ENCODE data around the gene ZNF678. TPM values are rescaled to one million over a fixed set of nuclear protein-coding genes. Genes with fewer than 3 reads are reported as not detected.

Gene ZNF678
- total RNA-seq, 4 donors from 2014 or later, result 4.0 to 9.1 (median 5.6) TPM

DNA sequence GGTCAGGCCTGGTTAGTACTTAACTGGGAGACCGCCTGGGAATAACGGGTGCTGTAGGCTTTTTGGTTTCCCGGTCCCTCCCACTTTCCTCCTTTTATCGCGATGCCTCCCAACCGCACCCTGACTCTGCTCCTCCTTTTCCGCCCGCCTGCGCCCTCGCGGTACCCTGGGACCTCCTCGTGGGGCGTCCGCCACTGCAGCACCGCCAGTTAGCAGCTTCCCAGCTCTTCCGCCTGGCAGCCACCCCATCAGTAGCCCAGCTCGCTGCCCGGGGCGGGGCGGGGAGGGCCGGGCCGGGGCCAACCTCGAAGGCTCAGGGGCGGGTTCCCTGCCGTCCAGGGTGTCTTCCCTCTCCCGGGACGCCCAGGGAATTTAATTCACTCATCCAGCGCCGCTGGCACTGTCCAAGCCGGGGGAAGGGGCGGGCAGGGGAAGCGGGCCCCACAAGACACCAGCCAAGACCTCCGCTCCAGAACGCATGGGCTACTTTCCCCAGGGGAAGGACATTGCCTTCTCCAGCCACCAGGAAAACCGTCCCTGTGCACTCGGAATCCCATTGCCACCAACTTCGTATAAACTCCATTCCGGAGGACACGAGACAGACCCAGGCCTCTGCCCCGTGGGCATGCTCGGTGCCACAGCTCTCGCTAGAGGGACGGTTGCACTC, 2.0 kb upstream of the ZNF678 start:
- Histone ChIP-seq H3K4me1 (peaks cover 8 to 21% (median 20%) of the 10 kb centered on the region in 4 donors), H3K36me3 (no peaks in the 10 kb centered on the region), H3K9me3 (no peaks in the 10 kb centered on the region), H3K27me3 (peaks cover 0 to 40% (median 25%) of the 10 kb centered on the region in 4 donors), H3K27ac (replicated peaks in 1 of 4) (no peak overlapping the region), H3K4me3 (peak overlapping the region in 3 of 4 donors; percentile 32 to 36 (median 33))
- intact Hi-C loops (cut with DNase I), result loop anchor here (10.0 kb wide), 1 partner anchor 513 kb away; no protein-coding TSS in a partner anchor
- WGBS, result 61% methylated on average over 30 of the region's 43 CpGs
- no peak for DNase-seq (ENCODE audit: extremely low spot score)
- no peak for TF ChIP-seq EP300 (IDR thresholded peaks at IDR 0.05)
- TF ChIP-seq POLR2AphosphoS5 (IDR thresholded peaks at IDR 0.05), result no peak
- TF ChIP-seq, protein P1, sequence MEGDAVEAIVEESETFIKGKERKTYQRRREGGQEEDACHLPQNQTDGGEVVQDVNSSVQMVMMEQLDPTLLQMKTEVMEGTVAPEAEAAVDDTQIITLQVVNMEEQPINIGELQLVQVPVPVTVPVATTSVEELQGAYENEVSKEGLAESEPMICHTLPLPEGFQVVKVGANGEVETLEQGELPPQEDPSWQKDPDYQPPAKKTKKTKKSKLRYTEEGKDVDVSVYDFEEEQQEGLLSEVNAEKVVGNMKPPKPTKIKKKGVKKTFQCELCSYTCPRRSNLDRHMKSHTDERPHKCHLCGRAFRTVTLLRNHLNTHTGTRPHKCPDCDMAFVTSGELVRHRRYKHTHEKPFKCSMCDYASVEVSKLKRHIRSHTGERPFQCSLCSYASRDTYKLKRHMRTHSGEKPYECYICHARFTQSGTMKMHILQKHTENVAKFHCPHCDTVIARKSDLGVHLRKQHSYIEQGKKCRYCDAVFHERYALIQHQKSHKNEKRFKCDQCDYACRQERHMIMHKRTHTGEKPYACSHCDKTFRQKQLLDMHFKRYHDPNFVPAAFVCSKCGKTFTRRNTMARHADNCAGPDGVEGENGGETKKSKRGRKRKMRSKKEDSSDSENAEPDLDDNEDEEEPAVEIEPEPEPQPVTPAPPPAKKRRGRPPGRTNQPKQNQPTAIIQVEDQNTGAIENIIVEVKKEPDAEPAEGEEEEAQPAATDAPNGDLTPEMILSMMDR (IDR thresholded peaks at IDR 0.05), result no peak
- no peak for TF ChIP-seq POLR2A (IDR thresholded peaks at IDR 0.05; ENCODE audit: low read depth)

DNA sequence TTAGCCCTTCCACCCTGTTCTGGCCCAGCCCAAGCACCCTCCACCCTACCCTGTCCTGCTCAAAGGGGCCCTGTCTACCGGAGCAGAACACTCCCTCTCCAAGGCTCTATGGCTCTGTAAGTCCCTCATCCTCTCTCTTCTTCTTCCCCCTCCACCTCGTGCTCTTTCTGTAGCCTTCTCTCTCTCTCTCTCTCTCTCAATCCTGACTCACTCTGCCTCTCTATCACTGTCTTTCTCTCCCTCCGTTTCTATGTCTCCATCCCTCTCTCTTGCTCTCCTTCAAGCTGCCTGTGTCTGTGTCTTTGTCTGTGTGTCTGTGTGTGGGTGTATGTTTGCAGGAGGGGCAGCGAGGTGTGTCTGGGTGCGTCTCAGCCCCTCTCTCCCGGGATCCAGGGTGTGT, 1.3 kb upstream of the ZNF678 start:
- H3K27me3 ChIP-seq, result peaks cover 0 to 40% (median 25%) of the 10 kb centered on the region in 4 donors
- TF ChIP-seq POLR2A (IDR thresholded peaks at IDR 0.05; ENCODE audit: low read depth) (no peak), POLR2AphosphoS5 (IDR thresholded peaks at IDR 0.05) (no peak), EP300 (IDR thresholded peaks at IDR 0.05) (no peak)
- TF ChIP-seq, protein P1 (IDR thresholded peaks at IDR 0.05), result no peak
- peaks cover 8 to 21% (median 20%) of the 10 kb centered on the region in 4 donors for H3K4me1 ChIP-seq
- no peak overlapping the region for H3K27ac ChIP-seq (replicated peaks in 1 of 4)
- 85% methylated on average over 6 of the region's 6 CpGs for WGBS
- no peak overlapping the region for H3K4me3 ChIP-seq
- H3K9me3 ChIP-seq, result no peaks in the 10 kb centered on the region
- H3K36me3 ChIP-seq, result no peaks in the 10 kb centered on the region
- DNase-seq (ENCODE audit: extremely low spot score), result no peak
- intact Hi-C loops (cut with DNase I), result loop anchor here (10.0 kb wide), 1 partner anchor 513 kb away; no protein-coding TSS in a partner anchor

DNA sequence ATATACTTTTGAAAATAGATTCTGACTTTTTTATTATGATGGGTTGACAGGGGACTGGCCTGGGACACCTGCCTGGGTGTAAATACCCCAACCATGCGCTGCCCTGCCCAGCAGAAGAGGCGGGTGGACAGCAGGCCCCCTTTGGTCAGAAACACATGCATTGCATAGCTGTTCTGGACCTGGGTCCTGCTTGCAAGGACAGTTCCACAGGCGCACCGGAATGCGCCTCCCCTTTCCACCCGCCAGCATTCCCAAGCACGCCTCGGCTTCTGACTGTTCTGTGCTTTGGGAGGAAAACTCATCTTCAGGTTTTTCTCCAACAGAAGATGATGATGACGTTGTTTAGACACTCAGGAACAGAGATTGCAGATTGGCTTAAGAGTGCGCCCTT, 428 bp upstream of the ZNF678 start:
- peaks cover 0 to 40% (median 25%) of the 10 kb centered on the region in 4 donors for H3K27me3 ChIP-seq
- no peaks in the 10 kb centered on the region for H3K36me3 ChIP-seq
- H3K9me3 ChIP-seq, result no peaks in the 10 kb centered on the region
- intact Hi-C loops (cut with DNase I), result loop anchor here (10.0 kb wide), 1 partner anchor 512 kb away; no protein-coding TSS in a partner anchor
- H3K4me1 ChIP-seq, result peaks cover 8 to 21% (median 20%) of the 10 kb centered on the region in 4 donors
- DNase-seq (ENCODE audit: extremely low spot score), result no peak
- 90% methylated on average over 10 of the region's 10 CpGs for WGBS
- peak overlapping the region in 3 of 4 donors; percentile 86 to 91 (median 90) for H3K27ac ChIP-seq (replicated peaks in 1 of 4)
- H3K4me3 ChIP-seq, result peak overlapping the region; percentile 76 to 92 (median 84)
- TF ChIP-seq EP300 (IDR thresholded peaks at IDR 0.05) (no peak), POLR2AphosphoS5 (IDR thresholded peaks at IDR 0.05) (no peak), POLR2A (IDR thresholded peaks at IDR 0.05; ENCODE audit: low read depth) (no peak)

DNA sequence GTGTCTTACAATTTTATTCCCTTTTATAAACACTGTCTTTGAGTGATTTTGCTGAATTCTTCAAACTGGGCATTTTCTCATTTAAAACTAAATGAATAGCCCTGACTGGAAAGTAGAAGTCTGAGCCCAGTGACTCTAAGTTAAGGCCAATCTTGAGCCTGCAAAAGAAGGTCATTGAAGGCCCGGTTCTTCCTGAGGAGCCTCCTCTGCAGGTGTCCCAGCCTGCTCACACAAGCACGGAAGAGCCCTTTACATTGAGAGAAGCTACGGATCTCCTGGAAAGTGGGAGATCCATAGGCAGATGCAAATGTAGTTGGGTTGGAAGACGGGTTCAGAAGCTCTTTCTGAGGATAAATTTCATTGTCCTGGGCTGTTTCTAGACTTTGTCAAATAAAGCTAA, 3.9 kb downstream of the ZNF678 start:
- TF ChIP-seq EP300 (IDR thresholded peaks at IDR 0.05) (no peak), POLR2AphosphoS5 (IDR thresholded peaks at IDR 0.05) (no peak), POLR2A (IDR thresholded peaks at IDR 0.05; ENCODE audit: low read depth) (no peak)
- TF ChIP-seq, protein P1 (IDR thresholded peaks at IDR 0.05), result no peak
- Histone ChIP-seq H3K4me3 (no peak overlapping the region), H3K27ac (replicated peaks in 1 of 4) (no peak overlapping the region), H3K4me1 (peaks cover 8 to 10% (median 10%) of the 10 kb centered on the region in 4 donors), H3K27me3 (no peaks in the 10 kb centered on the region), H3K9me3 (no peaks in the 10 kb centered on the region), H3K36me3 (no peaks in the 10 kb centered on the region)
- WGBS, result 88% methylated on average over 4 of the region's 4 CpGs
- intact Hi-C loops (cut with DNase I), result loop anchor here (10.0 kb wide), 1 partner anchor 508 kb away; no protein-coding TSS in a partner anchor
- no peak for DNase-seq (ENCODE audit: extremely low spot score)

DNA sequence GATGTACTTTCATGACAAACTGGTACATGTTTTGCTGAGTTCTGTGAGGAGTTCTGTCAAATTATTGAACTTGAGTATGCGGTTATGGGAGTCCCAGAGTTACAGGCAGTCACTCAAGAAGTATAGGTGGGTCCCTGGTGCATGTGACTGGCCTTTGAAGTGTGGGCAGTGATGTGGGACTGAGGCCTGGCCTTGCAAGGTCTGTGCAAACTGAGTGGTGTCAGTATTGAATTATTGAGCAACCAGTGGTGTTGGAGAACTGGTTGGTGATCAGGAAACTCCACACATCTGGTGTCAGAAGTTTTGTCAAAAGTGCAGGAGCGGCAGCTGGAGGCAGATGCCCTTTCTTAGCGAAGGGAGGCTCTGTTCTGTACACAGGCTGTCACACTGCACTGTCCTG, 5.2 kb downstream of the ZNF678 start:
- WGBS, result 83% methylated on average over 1 of the region's 3 CpGs
- H3K36me3 ChIP-seq, result no peaks in the 10 kb centered on the region
- H3K9me3 ChIP-seq, result no peaks in the 10 kb centered on the region
- peaks cover 8 to 10% (median 10%) of the 10 kb centered on the region in 4 donors for H3K4me1 ChIP-seq
- DNase-seq (ENCODE audit: extremely low spot score), result no peak
- H3K27ac ChIP-seq (replicated peaks in 1 of 4), result no peak overlapping the region
- no peaks in the 10 kb centered on the region for H3K27me3 ChIP-seq
- intact Hi-C loops (cut with DNase I), result loop anchor here (10.0 kb wide), 1 partner anchor 506 kb away; no protein-coding TSS in a partner anchor
- no peak overlapping the region for H3K4me3 ChIP-seq
- TF ChIP-seq, protein P1 (IDR thresholded peaks at IDR 0.05), result no peak
- TF ChIP-seq POLR2AphosphoS5 (IDR thresholded peaks at IDR 0.05), result no peak
- no peak for TF ChIP-seq POLR2A (IDR thresholded peaks at IDR 0.05; ENCODE audit: low read depth)
